H9 (cell line): ENCODE data around the gene DHDH. TPM values are rescaled to one million over a fixed set of nuclear protein-coding genes. Genes with fewer than 3 reads are reported as not detected.

Experiments
- DNase-seq: peaks from one replicate; pipeline ENCODE4 v3.0.0-alpha.2; 2017
- H2AFZ ChIP-seq: one replicate; pipeline ENCODE4 v1.6.1; 2013; ENCODE audit warnings: mild to moderate bottlenecking, low read length, control low read depth, moderate library complexity
- H2AK5ac ChIP-seq: 2 replicates; pipeline ENCODE4 v1.6.1; 2013; ENCODE audit warnings: low read length, control low read depth, mixed read lengths; ENCODE audit not compliant: insufficient read length
- H2BK120ac ChIP-seq: one replicate; pipeline ENCODE4 v1.6.1; 2013; ENCODE audit warnings: low read depth, mild to moderate bottlenecking, low read length, control low read depth, inconsistent platforms; ENCODE audit not compliant: poor library complexity, severe bottlenecking
- H2BK12ac ChIP-seq: 2 replicates; pipeline ENCODE4 v1.6.1; 2013; ENCODE audit warnings: low read length, control low read depth, mixed read lengths, low read depth; ENCODE audit not compliant: insufficient read length
- H2BK15ac ChIP-seq: 2 replicates; pipeline ENCODE4 v1.6.1; 2013; ENCODE audit warnings: low read depth, low read length, control low read depth
- H2BK20ac ChIP-seq: one replicate; pipeline ENCODE4 v1.6.1; 2013; ENCODE audit warnings: low read depth, mild to moderate bottlenecking, low read length, control low read depth, inconsistent platforms; ENCODE audit not compliant: poor library complexity, severe bottlenecking
- H2BK5ac ChIP-seq: 2 replicates; pipeline ENCODE4 v1.6.1; 2013; ENCODE audit warnings: low read length, control low read depth, mixed read lengths; ENCODE audit not compliant: insufficient read length
- H3K14ac ChIP-seq: 2 replicates; pipeline ENCODE4 v1.6.1; 2013; ENCODE audit warnings: low read length, control low read depth; ENCODE audit not compliant: insufficient read depth
- H3K18ac ChIP-seq: 2 replicates; pipeline ENCODE4 v1.6.1; 2013; ENCODE audit warnings: low read depth, mild to moderate bottlenecking, mixed read lengths, low read length, control low read depth; ENCODE audit not compliant: insufficient read length
- H3K23ac ChIP-seq: 2 replicates; pipeline ENCODE4 v1.6.1; 2013; ENCODE audit warnings: low read length, control low read depth, mixed read lengths, low read depth; ENCODE audit not compliant: insufficient read length
- H3K23me2 ChIP-seq: 2 replicates; pipeline ENCODE4 v1.6.1; 2013; ENCODE audit warnings: low read depth, mild to moderate bottlenecking, mixed read lengths, low read length, control low read depth; ENCODE audit not compliant: insufficient read length, poor library complexity, severe bottlenecking
- H3K27ac ChIP-seq: 2 replicates; pipeline ENCODE4 v1.5.1; 2013; ENCODE audit warnings: low read length, control low read depth, mixed read lengths, low read depth; ENCODE audit not compliant: insufficient read length
- H3K27me3 ChIP-seq: 2 replicates; pipeline ENCODE4 v1.6.1; 2013; ENCODE audit warnings: low read length, control low read depth, inconsistent platforms; ENCODE audit not compliant: insufficient read depth
- H3K4ac ChIP-seq: 2 replicates; pipeline ENCODE4 v1.6.1; 2013; ENCODE audit warnings: low read depth, mild to moderate bottlenecking, control low read depth, inconsistent platforms, low read length, moderate library complexity
- H3K4me1 ChIP-seq: 2 replicates; pipeline ENCODE4 v1.6.1; 2013; ENCODE audit warnings: low read length, control low read depth, inconsistent platforms; ENCODE audit not compliant: insufficient read depth
- H3K4me2 ChIP-seq: 2 replicates; pipeline ENCODE4 v1.6.1; 2013; ENCODE audit warnings: low read length, control low read depth, mixed read lengths; ENCODE audit not compliant: insufficient read length, insufficient read depth
- H3K56ac ChIP-seq: 2 replicates; pipeline ENCODE4 v1.6.1; 2013; ENCODE audit warnings: low read depth, mild to moderate bottlenecking, mixed read lengths, low read length, control low read depth; ENCODE audit not compliant: insufficient read length
- H3K79me1 ChIP-seq: 2 replicates; pipeline ENCODE4 v1.6.1; 2013; ENCODE audit warnings: low read depth, mild to moderate bottlenecking, moderate library complexity, low read length, control low read depth, inconsistent platforms; ENCODE audit not compliant: insufficient read depth, poor library complexity, severe bottlenecking
- H3K79me2 ChIP-seq: 2 replicates; pipeline ENCODE4 v1.6.1; 2013; ENCODE audit warnings: low read length, control low read depth, inconsistent platforms; ENCODE audit not compliant: insufficient read depth
- H3K9ac ChIP-seq: 2 replicates; pipeline ENCODE4 v1.6.1; 2013; ENCODE audit warnings: low read length, control low read depth, mixed read lengths; ENCODE audit not compliant: insufficient read length; ENCODE audit errors: extremely low read depth
- H3K9me3 ChIP-seq: one replicate; pipeline ENCODE4 v1.6.1; 2013; ENCODE audit warnings: low read depth, low read length, inconsistent platforms; ENCODE audit not compliant: control insufficient read depth
- H3T11ph ChIP-seq: one replicate; pipeline ENCODE4 v1.6.1; 2013; ENCODE audit warnings: mild to moderate bottlenecking, low read length, control low read depth, inconsistent platforms
- H4K20me1 ChIP-seq: one replicate; pipeline ENCODE4 v1.6.1; 2013; ENCODE audit not compliant: control insufficient read depth, insufficient read length, insufficient read depth
- H4K5ac ChIP-seq: 2 replicates; pipeline ENCODE4 v1.6.1; 2013; ENCODE audit warnings: low read depth, mild to moderate bottlenecking, mixed read lengths, low read length, control low read depth; ENCODE audit not compliant: insufficient read length
- H4K8ac ChIP-seq: replicated peaks from 2 replicates; pipeline ENCODE4 v1.6.1; 2013; ENCODE audit warnings: low read length, control low read depth, mixed read lengths, low read depth; ENCODE audit not compliant: insufficient read length
- H4K91ac ChIP-seq: 2 replicates; pipeline ENCODE4 v1.6.1; 2013; ENCODE audit warnings: low read depth, mild to moderate bottlenecking, moderate library complexity, mixed read lengths, low read length, control low read depth; ENCODE audit not compliant: insufficient read length
- H3K27ac Mint-ChIP-seq, 3 experiments: 2 replicates in 2 of 3; 3 replicates in 1 of 3; pipeline ENCODE4 v1.8.0; 2020 to 2021; ENCODE audit warnings: mixed read lengths in 3 of 3, mild to moderate bottlenecking in 1 of 3, moderate library complexity in 1 of 3
- H3K27me3 Mint-ChIP-seq: 2 replicates; pipeline ENCODE4 v1.8.0; 2021; ENCODE audit warnings: low read depth, mild to moderate bottlenecking, moderate library complexity, mixed read lengths
- H3K36me3 Mint-ChIP-seq, 3 experiments: 2 replicates in 2 of 3; 3 replicates in 1 of 3; pipeline ENCODE4 v1.8.0; 2020 to 2021; ENCODE audit warnings: low read depth in 3 of 3, mixed read lengths in 3 of 3; ENCODE audit not compliant: insufficient read depth in 1 of 3
- H3K4me1 Mint-ChIP-seq, 2 experiments: 2 replicates each; pipeline ENCODE4 v1.8.0; 2020; ENCODE audit warnings: mixed read lengths in 2 of 2
- H3K4me3 Mint-ChIP-seq, 2 experiments: 2 replicates in 1 of 2; 3 replicates in 1 of 2; pipeline ENCODE4 v1.8.0; 2020 to 2021; ENCODE audit warnings: mild to moderate bottlenecking in 2 of 2, mixed read lengths in 2 of 2, moderate library complexity in 1 of 2
- H3K9me3 Mint-ChIP-seq, 2 experiments: 2 replicates in 1 of 2; 3 replicates in 1 of 2; pipeline ENCODE4 v1.8.0; 2020; ENCODE audit warnings: mild to moderate bottlenecking in 2 of 2, mixed read lengths in 2 of 2, moderate library complexity in 1 of 2
- WGBS: extraction: QIAGEN DNeasy Blood & Tissue Kit; methylation state at CpG from one replicate; pipeline ENCODE4 v1.1.7; 2013; ENCODE audit warnings: missing lambda C conversion rate, low lambda C conversion rate, mixed read lengths; ENCODE audit not compliant: insufficient read length; ENCODE audit errors: extremely low coverage; 5-methylcytosine and 5-hydroxymethylcytosine counted together
- total RNA-seq: library from RNA; stranded (reverse); gene quantifications from 2 replicates; pipeline ENCODE4 v1.2.1, GENCODE V29; 2021
- TF ChIP-seq, protein P1 (sequence below): fragments of 200-600 bp; sonication (generic); conservative IDR thresholded peaks from 3 replicates; pipeline ENCODE4 v1.8.0; 2021; ENCODE audit warnings: antibody characterized with exemption, mild to moderate bottlenecking

Gene DHDH
- total RNA-seq, 1 experiment from 2014 or later, result 2.0 TPM

DNA sequence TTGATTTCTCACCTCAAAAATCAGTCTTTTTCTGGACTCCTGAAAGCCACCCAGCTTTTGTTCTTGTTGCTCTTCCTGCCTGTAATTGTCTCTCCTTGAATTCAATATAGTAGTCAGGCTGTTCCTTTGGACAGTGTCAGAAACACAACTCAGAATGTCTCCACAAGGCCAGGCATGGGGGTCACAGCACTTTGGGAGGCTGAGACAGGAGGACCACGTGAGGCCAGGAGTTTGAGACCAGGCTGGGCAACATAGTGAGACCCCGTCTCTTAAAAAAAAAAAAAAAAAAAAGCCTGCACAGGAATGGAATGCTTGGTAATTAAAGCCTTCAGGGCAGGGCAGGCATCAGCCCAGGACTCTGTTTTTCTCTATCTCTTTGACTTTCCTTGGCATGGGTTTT is 12.3 kb downstream of the DHDH start:
- Mint-ChIP-seq H3K27me3 (0 out of 2 replicates have a peak, but pooled peaks cover 5% of the 10 kb centered on the region), H3K4me3 (no peak overlapping the region), H3K36me3 (peaks cover 6 to 8% (median 6%) of the 10 kb centered on the region in 3 experiments; a peak in 5 of 7 replicates), H3K9me3 (peaks cover 0 to 2% of the 10 kb centered on the region in 2 experiments; a peak in 4 of 5 replicates), H3K27ac (no peak overlapping the region), H3K4me1 (no peaks in the 10 kb centered on the region)
- H3K79me1 ChIP-seq, result no peaks in the 10 kb centered on the region
- TF ChIP-seq, protein P1, sequence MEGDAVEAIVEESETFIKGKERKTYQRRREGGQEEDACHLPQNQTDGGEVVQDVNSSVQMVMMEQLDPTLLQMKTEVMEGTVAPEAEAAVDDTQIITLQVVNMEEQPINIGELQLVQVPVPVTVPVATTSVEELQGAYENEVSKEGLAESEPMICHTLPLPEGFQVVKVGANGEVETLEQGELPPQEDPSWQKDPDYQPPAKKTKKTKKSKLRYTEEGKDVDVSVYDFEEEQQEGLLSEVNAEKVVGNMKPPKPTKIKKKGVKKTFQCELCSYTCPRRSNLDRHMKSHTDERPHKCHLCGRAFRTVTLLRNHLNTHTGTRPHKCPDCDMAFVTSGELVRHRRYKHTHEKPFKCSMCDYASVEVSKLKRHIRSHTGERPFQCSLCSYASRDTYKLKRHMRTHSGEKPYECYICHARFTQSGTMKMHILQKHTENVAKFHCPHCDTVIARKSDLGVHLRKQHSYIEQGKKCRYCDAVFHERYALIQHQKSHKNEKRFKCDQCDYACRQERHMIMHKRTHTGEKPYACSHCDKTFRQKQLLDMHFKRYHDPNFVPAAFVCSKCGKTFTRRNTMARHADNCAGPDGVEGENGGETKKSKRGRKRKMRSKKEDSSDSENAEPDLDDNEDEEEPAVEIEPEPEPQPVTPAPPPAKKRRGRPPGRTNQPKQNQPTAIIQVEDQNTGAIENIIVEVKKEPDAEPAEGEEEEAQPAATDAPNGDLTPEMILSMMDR, result no peak
- H4K8ac ChIP-seq, result no peak overlapping the region
- H2BK5ac ChIP-seq, result no peak overlapping the region
- H2BK20ac ChIP-seq, result no peak overlapping the region
- no CpG with 5 or more reads among the region's 2 CpGs for WGBS
- no peak overlapping the region for H2BK15ac ChIP-seq
- H3K9me3 ChIP-seq, result no peaks in the 10 kb centered on the region
- H4K91ac ChIP-seq, result no peak overlapping the region
- no peak overlapping the region for H3K9ac ChIP-seq
- no peak overlapping the region for H3K23ac ChIP-seq
- no peak overlapping the region for H3K4ac ChIP-seq
- H3K4me1 ChIP-seq, result no peaks in the 10 kb centered on the region
- no peak overlapping the region for H3T11ph ChIP-seq
- no peaks in the 10 kb centered on the region for H3K23me2 ChIP-seq
- no peaks in the 10 kb centered on the region; the same call in 1 of the 2 replicates for H3K27me3 ChIP-seq
- H4K5ac ChIP-seq, result no peak overlapping the region
- no peak overlapping the region for H2BK12ac ChIP-seq
- H3K27ac ChIP-seq, result no peak overlapping the region
- no peak overlapping the region for H3K56ac ChIP-seq
- DNase-seq, result no peak
- H2AFZ ChIP-seq, result no peak overlapping the region
- H3K18ac ChIP-seq, result no peak overlapping the region
- no peak overlapping the region for H2AK5ac ChIP-seq
- no peak overlapping the region for H3K14ac ChIP-seq
- H2BK120ac ChIP-seq, result no peak overlapping the region
- H4K20me1 ChIP-seq, result no peaks in the 10 kb centered on the region
- no peaks in the 10 kb centered on the region for H3K79me2 ChIP-seq
- H3K4me2 ChIP-seq, result no peak overlapping the region
